Mucosa of rectum (tissue), 2 donors: ENCODE measurements around the gene GLIS1.

Experiments used
- H3K27ac ChIP-seq, 2 donors: one replicate each; pipeline ENCODE4 v1.7.0; 2013; ENCODE audit warnings: inconsistent platforms in 2 of 2, low read depth in 2 of 2, low read length in 2 of 2
- H3K27me3 ChIP-seq, 2 donors: one replicate each; pipeline ENCODE4 v1.7.0; 2013; ENCODE audit warnings: low read length in 2 of 2; ENCODE audit not compliant: control insufficient read depth in 2 of 2, insufficient read depth in 2 of 2
- H3K36me3 ChIP-seq, 2 donors: one replicate each; pipeline ENCODE4 v1.7.0; 2013; ENCODE audit warnings: low read length in 2 of 2; ENCODE audit not compliant: control insufficient read depth in 2 of 2, insufficient read depth in 2 of 2
- H3K4me1 ChIP-seq, 2 donors: one replicate each; pipeline ENCODE4 v1.7.0; 2013; ENCODE audit warnings: low read length in 2 of 2, mild to moderate bottlenecking in 1 of 2; ENCODE audit not compliant: control insufficient read depth in 2 of 2, insufficient read depth in 2 of 2
- H3K4me3 ChIP-seq, 2 donors: one replicate each; pipeline ENCODE4 v1.7.0; 2013; ENCODE audit warnings: low read length in 2 of 2
- H3K9ac ChIP-seq, 2 donors: one replicate each; pipeline ENCODE4 v1.7.0; 2013; ENCODE audit warnings: low read length in 2 of 2, low read depth in 1 of 2, mild to moderate bottlenecking in 1 of 2
- H3K9me3 ChIP-seq, 2 donors: one replicate each; pipeline ENCODE4 v1.7.0; 2013; ENCODE audit warnings: low read length in 2 of 2; ENCODE audit not compliant: control insufficient read depth in 2 of 2
- donor health status: healthy.
- donor health status: Normal muscosa, but diverticular disease.

GLIS1 gene

DNA sequence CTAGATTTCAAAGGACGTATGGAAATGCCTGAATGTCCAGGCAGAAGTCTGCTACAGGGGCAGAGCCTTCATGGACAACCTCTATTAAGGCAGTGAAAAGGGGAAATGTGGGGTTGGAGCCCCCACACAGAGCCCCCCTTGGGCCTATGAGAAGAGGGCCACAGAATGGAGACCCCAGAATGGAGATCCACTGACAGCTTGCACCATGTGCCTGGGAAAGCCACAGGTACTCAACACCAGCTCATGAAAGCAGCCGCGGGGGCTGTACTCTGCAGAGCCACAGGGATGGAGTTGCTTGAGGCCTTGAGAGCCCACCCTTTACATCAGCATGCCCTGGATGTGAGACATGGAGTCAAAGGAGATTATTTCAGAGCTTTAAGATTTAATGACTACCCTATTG is 171.1 kb downstream of the GLIS1 start:
- H3K27ac ChIP-seq = no peak overlapping the region
- H3K4me3 ChIP-seq = no peak overlapping the region
- H3K9me3 ChIP-seq = no peaks in the 10 kb centered on the region
- H3K4me1 ChIP-seq = no peaks in the 10 kb centered on the region
- no peak overlapping the region for H3K9ac ChIP-seq
- H3K27me3 ChIP-seq = no peaks in the 10 kb centered on the region
- H3K36me3 ChIP-seq = no peaks in the 10 kb centered on the region

DNA sequence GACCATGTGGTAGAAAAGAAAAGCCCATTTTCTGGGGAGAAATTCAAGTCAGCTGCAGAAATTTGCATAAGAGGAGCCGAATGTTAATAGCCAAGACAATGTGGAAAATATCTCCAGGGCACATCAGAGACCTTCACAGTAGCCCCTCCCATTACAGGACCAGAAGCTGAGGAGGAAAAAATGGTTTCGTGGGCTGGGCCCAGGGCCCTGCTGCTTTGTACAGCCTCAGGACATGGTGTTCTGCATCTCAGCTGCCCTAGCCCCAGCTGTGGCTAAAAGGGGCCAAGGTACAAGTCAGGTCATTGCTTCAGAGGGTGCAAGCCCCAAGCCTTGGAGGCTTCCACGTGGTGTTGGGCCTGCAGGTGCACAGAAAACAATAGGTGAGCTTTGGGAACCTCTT is 171.5 kb downstream of the GLIS1 start:
- Histone ChIP-seq H3K4me1 (no peaks in the 10 kb centered on the region), H3K27ac (no peak overlapping the region), H3K36me3 (no peaks in the 10 kb centered on the region), H3K9ac (no peak overlapping the region), H3K4me3 (no peak overlapping the region), H3K9me3 (no peaks in the 10 kb centered on the region), H3K27me3 (no peaks in the 10 kb centered on the region)

DNA sequence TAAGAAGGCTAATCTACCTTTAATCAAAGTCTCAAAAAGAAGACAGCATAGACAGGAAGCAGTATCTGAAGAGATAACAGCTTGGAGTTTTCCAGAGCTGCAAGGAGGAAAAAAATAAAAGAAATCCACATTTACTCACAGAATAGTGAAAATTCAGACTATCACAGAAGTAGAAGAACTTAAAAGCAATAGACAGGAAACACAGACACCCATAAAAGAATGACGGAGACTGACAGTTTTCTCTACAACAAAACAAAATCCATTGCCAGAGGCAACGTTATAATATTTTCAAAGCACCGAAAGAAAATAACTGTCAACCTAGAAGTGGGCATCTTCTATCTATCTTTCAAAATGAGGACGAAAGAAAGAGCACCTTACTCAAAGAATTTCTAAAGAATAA is 175.4 kb downstream of the GLIS1 start:
- no peaks in the 10 kb centered on the region for H3K9me3 ChIP-seq
- H3K36me3 ChIP-seq = no peaks in the 10 kb centered on the region
- no peaks in the 10 kb centered on the region for H3K27me3 ChIP-seq
- H3K4me3 ChIP-seq = no peak overlapping the region
- H3K9ac ChIP-seq = no peak overlapping the region
- no peaks in the 10 kb centered on the region for H3K4me1 ChIP-seq
- H3K27ac ChIP-seq = no peak overlapping the region

DNA sequence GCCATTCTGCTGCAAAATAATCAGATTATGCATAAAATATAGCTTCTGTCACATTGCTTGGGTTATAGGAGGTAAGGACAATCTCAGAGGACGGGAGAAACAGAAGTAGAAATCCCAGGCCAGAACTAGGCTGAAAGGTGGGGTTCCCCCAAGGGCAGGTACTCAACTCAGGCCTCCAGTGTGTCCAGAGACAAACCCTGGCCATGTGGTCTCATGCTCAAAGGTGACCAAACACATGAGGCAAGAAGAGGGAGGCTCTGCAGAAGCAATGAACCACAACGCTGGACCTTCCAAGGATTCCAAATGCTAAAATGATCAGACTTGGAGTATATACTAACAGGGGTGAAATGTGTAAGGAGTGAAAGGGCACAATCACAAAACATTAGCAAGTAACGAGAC is 176.0 kb downstream of the GLIS1 start:
- Histone ChIP-seq H3K27ac (no peak overlapping the region), H3K27me3 (no peaks in the 10 kb centered on the region), H3K4me3 (no peak overlapping the region), H3K9me3 (no peaks in the 10 kb centered on the region), H3K9ac (no peak overlapping the region), H3K36me3 (no peaks in the 10 kb centered on the region), H3K4me1 (no peaks in the 10 kb centered on the region)

DNA sequence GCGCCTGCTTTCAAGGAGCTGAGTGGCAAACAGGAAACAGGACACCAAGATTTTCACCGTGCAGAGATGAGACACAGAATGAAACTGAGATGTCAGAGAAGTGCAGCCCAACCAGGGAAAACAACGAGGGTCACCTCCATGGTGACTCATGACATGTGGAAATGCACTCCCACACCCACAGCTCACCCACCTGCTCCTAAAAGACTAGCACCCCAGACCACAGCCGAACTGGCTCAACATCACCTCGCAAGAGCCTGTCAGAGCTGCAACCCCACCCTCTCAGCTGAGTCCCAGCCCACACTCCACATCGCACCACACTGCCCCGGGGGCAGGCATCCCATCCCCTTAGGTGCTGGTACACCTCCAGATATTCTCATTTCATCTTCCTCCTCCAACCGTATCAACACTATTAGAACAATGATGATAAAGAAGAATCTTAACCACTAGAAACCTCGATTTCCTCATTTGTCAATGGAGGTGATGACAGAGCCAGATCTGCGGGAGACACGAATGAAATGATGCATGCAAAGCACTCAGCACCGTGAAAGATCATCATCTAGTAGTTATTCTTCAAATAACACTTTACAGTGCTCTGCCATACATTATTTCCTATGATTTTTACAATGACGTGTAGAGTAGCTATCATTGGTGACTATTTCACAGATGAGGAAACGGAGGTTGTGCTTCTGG is 176.5 kb downstream of the GLIS1 start:
- Histone ChIP-seq H3K9ac (no peak overlapping the region), H3K4me1 (no peaks in the 10 kb centered on the region), H3K4me3 (no peak overlapping the region), H3K27ac (no peak overlapping the region), H3K27me3 (no peaks in the 10 kb centered on the region), H3K9me3 (no peaks in the 10 kb centered on the region), H3K36me3 (no peaks in the 10 kb centered on the region)

DNA sequence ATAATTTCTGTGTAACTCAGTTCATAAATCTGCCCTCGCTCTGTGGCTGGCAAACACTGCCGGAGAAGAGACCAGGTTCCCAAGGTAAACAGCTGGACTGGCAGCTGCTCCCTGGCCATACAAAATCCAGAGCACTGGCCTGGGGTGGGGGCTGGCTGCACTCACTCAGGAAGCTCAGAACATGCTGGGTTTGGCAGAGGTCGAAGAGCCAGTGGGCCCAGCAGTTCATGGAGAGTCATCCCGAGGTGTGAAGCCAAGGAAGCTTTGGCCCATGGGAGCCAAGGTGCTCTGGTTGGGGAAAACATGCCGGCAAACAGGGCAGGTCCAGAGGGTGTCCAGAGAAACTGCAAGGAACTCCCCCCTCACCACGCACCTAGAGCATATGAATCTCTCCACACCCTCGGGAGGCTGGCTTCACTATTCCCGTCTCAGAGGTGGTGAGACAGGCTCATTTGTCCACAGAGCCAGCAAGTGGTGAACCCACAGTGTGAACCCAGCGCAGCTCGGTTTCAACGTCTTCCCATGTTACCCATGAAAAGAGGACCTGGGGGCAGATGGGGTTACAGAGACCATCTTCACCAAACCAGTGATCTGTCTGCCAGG is 177.4 kb downstream of the GLIS1 start:
- Histone ChIP-seq H3K27ac (no peak overlapping the region), H3K9me3 (no peaks in the 10 kb centered on the region), H3K4me1 (no peaks in the 10 kb centered on the region), H3K9ac (no peak overlapping the region), H3K4me3 (no peak overlapping the region), H3K36me3 (no peaks in the 10 kb centered on the region), H3K27me3 (no peaks in the 10 kb centered on the region)

DNA sequence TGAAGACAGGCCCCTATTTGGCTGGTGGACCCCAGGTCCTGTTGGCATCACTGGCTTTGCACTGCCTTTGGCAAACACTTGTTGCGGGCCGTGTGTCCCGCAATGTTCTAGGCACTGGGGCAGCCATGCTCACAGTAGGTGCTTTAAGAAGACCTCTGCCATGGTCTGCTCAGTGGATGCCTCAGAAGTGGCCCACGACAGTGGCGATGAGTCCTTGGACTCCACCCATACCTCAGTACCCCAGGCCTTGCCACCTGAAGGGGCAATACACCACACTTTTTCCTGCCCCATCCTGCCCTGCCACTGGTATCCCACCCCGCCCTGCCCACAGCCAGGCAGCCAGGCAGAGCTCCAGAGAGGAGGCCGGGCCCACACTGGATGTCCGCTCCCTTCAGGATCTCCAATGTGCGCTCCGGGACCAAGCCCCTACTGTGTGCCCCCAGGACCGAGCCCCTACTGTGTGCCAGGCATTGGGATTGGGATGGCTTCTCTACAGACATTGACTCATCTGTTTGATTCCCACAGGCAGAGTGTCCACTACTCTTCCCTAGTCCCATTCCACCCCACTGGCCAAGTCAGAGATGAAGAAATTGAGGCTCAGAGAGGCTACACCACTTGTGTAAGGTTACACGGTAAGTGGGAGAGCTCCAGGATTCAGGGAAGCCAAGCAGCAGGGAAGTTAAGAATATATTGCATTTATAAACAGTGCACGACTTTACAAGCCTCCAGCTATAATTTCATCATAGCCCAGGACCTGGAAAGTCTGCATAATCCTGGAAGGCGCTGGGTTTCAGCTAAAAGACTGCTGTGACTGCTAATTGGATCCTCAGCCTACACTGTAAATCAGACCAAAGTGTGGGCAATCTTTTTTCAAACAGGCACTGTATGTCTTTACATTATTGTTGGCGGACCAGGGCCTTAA is 178.1 kb downstream of the GLIS1 start:
- H3K27me3 ChIP-seq = no peaks in the 10 kb centered on the region

DNA sequence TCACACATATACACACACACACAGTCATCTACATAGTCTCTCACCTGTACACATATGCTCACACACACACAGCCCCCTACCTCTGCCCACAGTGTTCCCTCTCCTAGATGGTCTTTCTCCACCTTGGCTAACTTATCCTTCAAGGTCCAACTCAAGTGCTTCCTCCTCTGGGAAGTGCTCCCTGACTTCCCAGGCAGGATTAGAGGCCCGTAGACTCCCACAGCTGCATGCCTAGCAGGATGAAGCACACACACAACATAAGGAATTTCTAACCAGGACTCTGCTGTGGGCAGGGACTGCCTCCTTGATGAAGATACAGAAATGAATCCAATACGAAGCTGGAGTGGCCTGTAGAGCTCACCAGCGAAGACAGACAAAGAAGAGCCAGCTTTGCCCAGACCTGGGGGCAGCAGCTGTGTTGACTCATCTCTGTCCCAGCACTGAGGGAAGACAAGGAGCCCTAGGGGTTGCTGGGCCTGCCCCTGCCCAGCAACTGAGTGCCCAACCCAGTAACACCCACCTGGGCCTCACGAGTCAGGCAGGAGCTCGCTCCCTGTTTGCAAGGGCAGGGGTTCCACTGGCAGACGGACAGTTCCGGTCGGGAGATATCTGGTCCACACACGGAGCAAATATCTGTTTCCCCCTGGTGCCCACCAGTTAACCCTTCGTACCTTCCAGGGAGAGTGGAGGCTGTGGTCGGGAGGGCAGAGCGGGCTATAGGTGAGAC is 178.9 kb downstream of the GLIS1 start:
- H3K9me3 ChIP-seq = no peaks in the 10 kb centered on the region
- no peak overlapping the region for H3K27ac ChIP-seq
- H3K27me3 ChIP-seq = no peaks in the 10 kb centered on the region
- no peaks in the 10 kb centered on the region for H3K36me3 ChIP-seq
- H3K4me3 ChIP-seq = no peak overlapping the region
- H3K4me1 ChIP-seq = no peaks in the 10 kb centered on the region
- H3K9ac ChIP-seq = no peak overlapping the region

More for the DNA sequence above, 178.1 kb downstream of the GLIS1 start:
- H3K36me3 ChIP-seq = no peaks in the 10 kb centered on the region
- H3K9ac ChIP-seq = no peak overlapping the region
- H3K4me1 ChIP-seq = no peaks in the 10 kb centered on the region
- H3K4me3 ChIP-seq = no peak overlapping the region
- H3K27ac ChIP-seq = no peak overlapping the region
- H3K9me3 ChIP-seq = no peaks in the 10 kb centered on the region

DNA sequence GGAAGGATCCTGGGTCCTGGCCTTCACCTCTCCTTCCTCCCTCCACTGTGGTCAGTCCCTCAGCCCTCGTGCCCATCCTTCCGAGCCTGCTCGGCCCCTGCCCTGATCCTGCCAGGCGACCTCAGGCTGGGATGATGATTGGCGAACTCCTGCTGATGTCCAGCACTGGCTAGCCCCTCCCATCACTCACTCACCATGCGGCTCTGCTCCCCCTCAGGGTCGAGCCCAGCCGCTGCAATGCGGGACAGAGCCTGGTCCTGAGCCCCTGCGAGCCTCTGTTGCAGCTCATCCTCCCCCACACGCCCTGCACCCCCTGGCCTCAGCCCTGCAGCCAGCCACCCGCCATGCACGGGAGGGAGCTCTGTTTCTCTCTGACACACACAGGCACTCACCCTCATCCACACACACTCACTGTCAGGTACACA is 179.6 kb downstream of the GLIS1 start:
- H3K9me3 ChIP-seq = no peaks in the 10 kb centered on the region
- H3K4me1 ChIP-seq = no peaks in the 10 kb centered on the region

More for the DNA sequence above, 179.6 kb downstream of the GLIS1 start:
- H3K27me3 ChIP-seq = no peaks in the 10 kb centered on the region
- H3K36me3 ChIP-seq = no peaks in the 10 kb centered on the region
- H3K4me3 ChIP-seq = no peak overlapping the region
- H3K27ac ChIP-seq = no peak overlapping the region
- H3K9ac ChIP-seq = no peak overlapping the region
